Measurements from ENCODE around the gene USP40. TPM values are rescaled to one million over a fixed set of nuclear protein-coding genes. Genes with fewer than 3 reads are reported as not detected.

Gene USP40
- total RNA-seq, 2 donors from 2014 or later, result 11.6 to 12.5 TPM

- DNase-seq (ENCODE audit: low spot score), result no peak
- Histone ChIP-seq H3K4me1 (no peaks in the 10 kb centered on the region), H3K9me3 (no peaks in the 10 kb centered on the region), H3K27ac (no peak overlapping the region), H3K36me3 (peaks cover 61% of the 10 kb centered on the region), H3K27me3 (no peaks in the 10 kb centered on the region), H3K4me3 (no peak overlapping the region)
- no peak for TF ChIP-seq CTCF (IDR thresholded peaks at IDR 0.05)
These were observed 85.9 kb downstream of the USP40 start for GRCh38 chr2:233480490-233481202.

GRCh38 chr2:233479616-233480489 is 86.7 kb downstream of the USP40 start:
- Histone ChIP-seq H3K27ac (no peak overlapping the region), H3K27me3 (no peaks in the 10 kb centered on the region), H3K4me1 (no peaks in the 10 kb centered on the region), H3K36me3 (peaks cover 58% of the 10 kb centered on the region), H3K9me3 (no peaks in the 10 kb centered on the region), H3K4me3 (no peak overlapping the region)
- TF ChIP-seq CTCF (IDR thresholded peaks at IDR 0.05), result no peak
- DNase-seq (ENCODE audit: low spot score), result no peak

GRCh38 chr2:233477548-233478433 is 88.8 kb downstream of the USP40 start:
- peaks cover 41% of the 10 kb centered on the region for H3K36me3 ChIP-seq

GRCh38 chr2:233476651-233477547 is 89.7 kb downstream of the USP40 start:
- Histone ChIP-seq H3K4me3 (no peak overlapping the region), H3K9me3 (no peaks in the 10 kb centered on the region), H3K36me3 (peaks cover 38% of the 10 kb centered on the region), H3K4me1 (no peaks in the 10 kb centered on the region), H3K27ac (no peak overlapping the region), H3K27me3 (no peaks in the 10 kb centered on the region)
- DNase-seq (ENCODE audit: low spot score), result peak; percentile 40
- TF ChIP-seq CTCF (IDR thresholded peaks at IDR 0.05), result no peak

More at GRCh38 chr2:233477548-233478433, 88.8 kb downstream of the USP40 start:
- Histone ChIP-seq H3K4me1 (no peaks in the 10 kb centered on the region), H3K4me3 (no peak overlapping the region), H3K9me3 (no peaks in the 10 kb centered on the region), H3K27me3 (no peaks in the 10 kb centered on the region), H3K27ac (no peak overlapping the region)
- no peak for TF ChIP-seq CTCF (IDR thresholded peaks at IDR 0.05)
- no peak for DNase-seq (ENCODE audit: low spot score)

GRCh38 chr2:233476063-233476410 is 90.5 kb downstream of the USP40 start:
- no peak for TF ChIP-seq CTCF (IDR thresholded peaks at IDR 0.05)
- no peaks in the 10 kb centered on the region for H3K4me1 ChIP-seq
- H3K27ac ChIP-seq, result no peak overlapping the region
- no peaks in the 10 kb centered on the region for H3K9me3 ChIP-seq
- H3K27me3 ChIP-seq, result no peaks in the 10 kb centered on the region
- no peak overlapping the region for H3K4me3 ChIP-seq
- DNase-seq (ENCODE audit: low spot score), result peak; percentile 53
- H3K36me3 ChIP-seq, result peaks cover 30% of the 10 kb centered on the region

All from right atrium auricular region (tissue), 2 donors.